ENCODE data around the gene CHRNB2. TPM values are rescaled to one million over a fixed set of nuclear protein-coding genes. Genes with fewer than 3 reads are reported as not detected.

Gene CHRNB2
- total RNA-seq, 1 donor from 2014 or later, result 2.5 TPM

DNA sequence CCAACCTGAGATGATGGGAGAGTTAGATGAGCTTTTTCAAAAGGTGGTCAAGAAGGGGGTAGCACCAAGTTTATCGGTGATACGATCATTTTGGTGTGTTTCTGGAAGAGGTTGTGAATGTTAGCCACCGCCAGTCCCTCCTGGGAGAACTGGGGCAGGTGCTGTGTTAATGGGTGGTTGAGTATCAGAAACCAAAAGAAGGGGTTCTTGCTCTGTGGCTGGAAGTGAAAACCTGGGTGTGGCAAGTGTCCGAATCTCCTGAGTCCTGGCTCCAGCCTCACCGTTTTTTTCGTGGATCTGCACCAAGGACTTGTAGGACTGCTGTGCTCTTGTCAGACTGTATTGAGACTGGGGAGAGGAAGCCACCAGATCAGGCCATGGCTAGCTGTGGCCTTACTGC lies 16.9 kb upstream of the CHRNB2 start:
- Histone ChIP-seq H3K4me3 (ENCODE audit: low read depth, low read length) (no peak overlapping the region), H3K36me3 (ENCODE audit: control insufficient read depth, insufficient read depth, low read length) (peaks cover 5% of the 10 kb centered on the region), H3K27me3 (ENCODE audit: control insufficient read depth, insufficient read depth, low read length) (no peaks in the 10 kb centered on the region)
- no peak for DNase-seq (ENCODE audit: low read depth)
- TF ChIP-seq, protein P1, sequence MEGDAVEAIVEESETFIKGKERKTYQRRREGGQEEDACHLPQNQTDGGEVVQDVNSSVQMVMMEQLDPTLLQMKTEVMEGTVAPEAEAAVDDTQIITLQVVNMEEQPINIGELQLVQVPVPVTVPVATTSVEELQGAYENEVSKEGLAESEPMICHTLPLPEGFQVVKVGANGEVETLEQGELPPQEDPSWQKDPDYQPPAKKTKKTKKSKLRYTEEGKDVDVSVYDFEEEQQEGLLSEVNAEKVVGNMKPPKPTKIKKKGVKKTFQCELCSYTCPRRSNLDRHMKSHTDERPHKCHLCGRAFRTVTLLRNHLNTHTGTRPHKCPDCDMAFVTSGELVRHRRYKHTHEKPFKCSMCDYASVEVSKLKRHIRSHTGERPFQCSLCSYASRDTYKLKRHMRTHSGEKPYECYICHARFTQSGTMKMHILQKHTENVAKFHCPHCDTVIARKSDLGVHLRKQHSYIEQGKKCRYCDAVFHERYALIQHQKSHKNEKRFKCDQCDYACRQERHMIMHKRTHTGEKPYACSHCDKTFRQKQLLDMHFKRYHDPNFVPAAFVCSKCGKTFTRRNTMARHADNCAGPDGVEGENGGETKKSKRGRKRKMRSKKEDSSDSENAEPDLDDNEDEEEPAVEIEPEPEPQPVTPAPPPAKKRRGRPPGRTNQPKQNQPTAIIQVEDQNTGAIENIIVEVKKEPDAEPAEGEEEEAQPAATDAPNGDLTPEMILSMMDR (IDR thresholded peaks at IDR 0.05; ENCODE audit: insufficient read depth, low read length, poor library complexity, severe bottlenecking), result no peak

DNA sequence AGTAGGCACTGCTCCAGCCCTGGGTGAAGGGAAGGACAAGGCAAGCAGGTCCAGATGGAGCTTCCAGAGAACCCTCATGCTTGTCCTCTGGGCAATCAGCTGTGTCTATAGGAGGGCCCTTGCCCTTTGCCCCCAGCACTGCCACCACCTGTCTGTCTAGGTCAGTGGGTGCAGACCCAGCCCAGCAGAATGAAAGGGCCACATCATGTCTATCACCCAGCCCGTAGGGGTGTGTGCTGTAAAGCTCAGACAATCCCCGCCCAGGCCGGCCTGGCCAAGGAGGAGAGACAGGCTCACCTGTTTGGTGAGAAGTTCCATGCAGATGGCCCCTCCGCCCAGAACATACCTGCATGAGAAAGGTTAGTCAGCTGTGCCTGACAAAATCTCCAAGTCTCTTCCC lies 16.1 kb upstream of the CHRNB2 start:
- DNase-seq (ENCODE audit: low read depth), result no peak
- Histone ChIP-seq H3K36me3 (ENCODE audit: control insufficient read depth, insufficient read depth, low read length) (peaks cover 5% of the 10 kb centered on the region), H3K27me3 (ENCODE audit: control insufficient read depth, insufficient read depth, low read length) (no peaks in the 10 kb centered on the region), H3K4me3 (ENCODE audit: low read depth, low read length) (no peak overlapping the region)
- TF ChIP-seq, protein P1 (IDR thresholded peaks at IDR 0.05; ENCODE audit: insufficient read depth, low read length, poor library complexity, severe bottlenecking), result no peak

DNA sequence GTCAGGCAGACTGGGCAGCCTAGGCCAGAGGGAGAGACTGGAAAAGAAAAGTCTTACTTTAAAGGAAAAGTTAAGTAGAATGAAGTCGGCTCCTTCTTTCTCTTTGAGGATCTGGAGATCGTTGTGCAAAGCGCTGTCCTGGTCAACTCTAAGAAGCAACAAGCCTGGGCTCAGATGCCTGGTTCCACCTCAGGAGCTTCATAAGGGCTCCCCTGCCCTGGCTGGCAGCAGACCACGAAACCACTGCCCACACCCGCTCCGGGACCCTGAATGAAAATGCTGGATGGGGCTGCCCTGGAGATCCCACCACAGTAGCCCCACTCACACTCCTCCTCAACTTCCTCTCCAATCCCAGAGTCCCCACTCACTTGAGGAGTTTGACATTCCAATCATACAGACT lies 15.5 kb upstream of the CHRNB2 start:
- Histone ChIP-seq H3K36me3 (ENCODE audit: control insufficient read depth, insufficient read depth, low read length) (peaks cover 5% of the 10 kb centered on the region), H3K27me3 (ENCODE audit: control insufficient read depth, insufficient read depth, low read length) (no peaks in the 10 kb centered on the region), H3K4me3 (ENCODE audit: low read depth, low read length) (no peak overlapping the region)
- no peak for DNase-seq (ENCODE audit: low read depth)
- TF ChIP-seq, protein P1 (IDR thresholded peaks at IDR 0.05; ENCODE audit: insufficient read depth, low read length, poor library complexity, severe bottlenecking), result no peak

DNA sequence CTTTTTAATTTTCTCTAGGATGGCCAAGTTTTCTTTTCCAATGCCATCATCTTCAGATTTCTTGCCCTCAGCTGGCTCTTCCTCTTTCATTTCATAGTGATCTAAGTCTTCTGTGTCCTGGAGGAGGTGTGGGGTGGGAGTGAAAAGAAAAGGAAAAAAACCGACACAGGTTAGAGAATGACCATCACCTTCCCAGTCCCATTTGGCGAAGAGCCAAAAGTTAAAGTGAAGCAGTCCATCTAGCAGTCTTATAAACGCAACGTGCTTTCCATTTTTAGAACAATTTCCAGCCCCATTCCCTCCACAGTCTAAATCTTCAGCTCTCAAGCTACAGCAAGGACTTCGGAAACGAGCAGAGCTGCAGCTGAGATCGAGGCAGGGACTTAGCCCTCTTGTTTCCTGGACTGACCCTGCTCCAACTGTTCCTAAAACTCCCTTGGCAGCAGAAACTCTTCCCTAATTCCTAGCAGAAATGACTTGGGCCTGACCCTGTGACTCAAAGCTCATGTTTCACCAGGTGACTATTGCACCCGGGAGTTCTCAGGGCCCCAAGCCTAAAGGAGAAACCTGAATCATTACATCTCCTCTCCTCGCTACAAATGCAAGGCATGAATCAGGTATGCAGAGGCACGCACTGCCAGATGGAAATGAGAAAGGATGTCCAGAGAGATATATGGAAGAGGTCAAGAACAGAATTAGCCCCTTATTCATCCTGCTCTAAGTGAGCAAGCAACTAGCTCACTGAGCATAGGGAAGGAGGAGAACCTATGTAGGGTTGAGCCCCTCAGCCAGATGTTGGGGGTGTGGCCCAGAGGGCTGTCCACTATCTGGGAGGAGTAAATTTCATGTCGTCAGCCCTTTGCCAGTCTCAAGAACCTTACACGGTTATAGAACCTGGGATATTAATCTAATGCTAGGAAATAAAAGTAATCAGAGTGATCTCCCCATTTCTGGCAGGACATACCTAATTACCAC lies 14.2 kb upstream of the CHRNB2 start:
- no peaks in the 10 kb centered on the region for H3K27me3 ChIP-seq (ENCODE audit: control insufficient read depth, insufficient read depth, low read length)
- TF ChIP-seq, protein P1 (IDR thresholded peaks at IDR 0.05; ENCODE audit: insufficient read depth, low read length, poor library complexity, severe bottlenecking), result no peak
- peaks cover 5% of the 10 kb centered on the region for H3K36me3 ChIP-seq (ENCODE audit: control insufficient read depth, insufficient read depth, low read length)
- no peak for DNase-seq (ENCODE audit: low read depth)
- no peak overlapping the region for H3K4me3 ChIP-seq (ENCODE audit: low read depth, low read length)

DNA sequence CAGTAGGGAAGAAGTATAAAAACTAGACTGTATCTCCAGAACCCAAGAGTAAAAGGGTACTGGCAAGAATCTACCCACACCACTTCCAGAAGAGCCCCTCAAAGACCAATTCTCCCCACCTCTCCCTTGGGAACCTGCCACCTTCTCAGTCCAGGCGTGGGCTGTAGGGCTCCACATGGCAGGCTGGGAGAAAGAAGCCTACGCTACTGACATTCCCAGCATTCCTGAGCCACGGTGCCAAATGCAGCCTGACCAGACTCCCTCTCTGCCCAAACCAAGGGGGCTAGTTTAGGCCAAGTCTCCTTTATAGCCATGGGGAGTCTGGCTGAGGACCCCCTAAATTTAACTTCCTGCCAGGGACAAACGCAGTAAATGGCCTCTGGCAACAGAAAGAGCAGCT lies 11.2 kb upstream of the CHRNB2 start:
- TF ChIP-seq, protein P1 (IDR thresholded peaks at IDR 0.05; ENCODE audit: insufficient read depth, low read length, poor library complexity, severe bottlenecking), result no peak
- no peaks in the 10 kb centered on the region for H3K27me3 ChIP-seq (ENCODE audit: control insufficient read depth, insufficient read depth, low read length)
- no peak for DNase-seq (ENCODE audit: low read depth)
- peak overlapping the region; percentile 85 for H3K4me3 ChIP-seq (ENCODE audit: low read depth, low read length)
- H3K36me3 ChIP-seq (ENCODE audit: control insufficient read depth, insufficient read depth, low read length), result peaks cover 3% of the 10 kb centered on the region

Data from kidney epithelial cell (primary cell).